Stimulated activated CD8-positive, alpha-beta memory T cell treated with anti-CD3 and anti-CD28 coated beads, Interleukin-15, amount 100 ng/mL, for 24 hours (primary cell): Measurements from ENCODE around the gene RBM20.

ENCODE experiments used
- DNase-seq: peaks from one replicate; pipeline ENCODE4 v3.0.0-alpha.2; 2020; ENCODE audit warnings: low read depth

RBM20 gene

DNA sequence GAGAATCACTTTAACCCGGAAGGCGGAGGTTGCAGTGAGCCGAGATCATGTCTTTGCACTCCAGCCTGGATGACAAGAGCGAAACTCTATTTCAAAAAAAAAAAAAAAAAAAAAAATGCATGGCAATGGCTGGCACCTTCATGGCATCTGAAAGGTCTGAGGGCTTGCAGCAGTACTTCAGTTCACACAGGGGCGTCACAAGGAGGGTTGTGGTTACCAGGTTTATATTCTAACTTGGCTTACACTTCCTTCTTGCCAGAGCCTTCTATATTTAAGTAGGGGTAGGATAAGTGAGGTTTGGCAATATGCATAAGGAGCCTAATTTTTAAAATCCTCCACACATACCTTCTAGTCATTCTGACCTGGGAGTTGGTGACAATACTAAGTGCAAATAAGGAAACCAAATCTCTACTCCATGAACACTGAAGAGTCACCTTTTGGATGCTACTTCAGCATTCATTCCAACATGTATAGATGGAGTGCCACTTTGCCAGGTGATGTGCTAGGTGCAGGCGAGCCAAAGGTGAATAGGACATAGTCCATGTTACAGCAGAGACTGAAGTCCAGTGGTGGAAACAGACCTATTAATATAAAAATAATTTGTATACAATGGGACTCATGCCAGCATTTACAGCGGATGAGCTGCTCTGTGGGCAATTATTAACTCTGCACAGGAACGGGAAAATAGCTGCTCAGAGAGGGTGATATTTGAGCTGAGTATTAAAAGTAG is 169.8 kb downstream of the RBM20 start:
- no peak for DNase-seq

DNA sequence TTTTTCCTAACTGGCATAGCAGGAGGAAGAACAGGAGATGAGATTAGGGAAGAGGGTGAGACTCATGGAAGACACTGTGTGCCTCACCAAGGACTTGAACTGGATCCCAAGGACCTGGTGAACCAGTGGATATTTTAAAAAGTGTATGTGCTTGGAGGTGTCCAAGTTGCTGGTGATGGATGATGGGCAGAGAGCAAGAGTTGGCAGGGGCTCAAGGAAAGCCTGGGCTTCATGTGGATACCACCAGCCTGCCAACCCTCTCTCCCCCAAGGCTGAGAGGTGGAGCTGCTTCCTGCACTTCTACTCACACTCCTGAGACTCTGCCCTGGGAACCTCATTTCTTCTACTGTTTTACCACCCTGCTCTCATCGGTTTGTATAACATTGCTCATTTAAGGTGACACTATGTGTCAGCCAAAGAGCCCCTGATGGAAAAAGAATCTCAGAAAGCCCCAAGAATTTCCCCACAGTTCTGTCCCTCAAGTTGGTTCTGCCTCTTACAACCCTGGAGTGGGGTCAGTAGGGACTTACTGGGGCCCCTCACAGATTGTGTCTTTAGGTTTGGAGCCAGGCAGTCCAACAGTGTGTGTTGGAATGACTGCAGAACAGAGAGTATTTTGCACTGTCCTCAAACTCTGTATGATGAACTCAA is 171.3 kb downstream of the RBM20 start:
- no peak for DNase-seq

DNA sequence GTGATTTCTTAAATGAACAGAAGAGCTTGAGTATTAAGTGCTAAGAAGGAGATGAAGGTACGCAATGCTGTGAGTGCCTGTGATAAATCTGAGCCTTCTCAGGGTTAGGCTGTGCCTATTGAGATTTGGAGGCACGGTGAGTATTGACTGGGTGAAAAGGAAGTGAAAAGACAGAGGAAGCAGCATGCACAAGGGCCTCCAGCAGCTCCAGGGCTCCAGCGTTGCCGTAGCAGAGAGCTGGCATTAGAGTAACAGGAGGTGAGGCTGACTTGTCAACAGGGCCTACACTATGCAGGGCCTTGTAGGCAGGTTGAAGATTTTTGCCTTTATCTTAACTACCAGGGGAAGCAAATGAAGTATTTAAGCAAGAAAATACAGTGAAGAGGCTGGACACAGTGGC is 173.5 kb downstream of the RBM20 start:
- no peak for DNase-seq

DNA sequence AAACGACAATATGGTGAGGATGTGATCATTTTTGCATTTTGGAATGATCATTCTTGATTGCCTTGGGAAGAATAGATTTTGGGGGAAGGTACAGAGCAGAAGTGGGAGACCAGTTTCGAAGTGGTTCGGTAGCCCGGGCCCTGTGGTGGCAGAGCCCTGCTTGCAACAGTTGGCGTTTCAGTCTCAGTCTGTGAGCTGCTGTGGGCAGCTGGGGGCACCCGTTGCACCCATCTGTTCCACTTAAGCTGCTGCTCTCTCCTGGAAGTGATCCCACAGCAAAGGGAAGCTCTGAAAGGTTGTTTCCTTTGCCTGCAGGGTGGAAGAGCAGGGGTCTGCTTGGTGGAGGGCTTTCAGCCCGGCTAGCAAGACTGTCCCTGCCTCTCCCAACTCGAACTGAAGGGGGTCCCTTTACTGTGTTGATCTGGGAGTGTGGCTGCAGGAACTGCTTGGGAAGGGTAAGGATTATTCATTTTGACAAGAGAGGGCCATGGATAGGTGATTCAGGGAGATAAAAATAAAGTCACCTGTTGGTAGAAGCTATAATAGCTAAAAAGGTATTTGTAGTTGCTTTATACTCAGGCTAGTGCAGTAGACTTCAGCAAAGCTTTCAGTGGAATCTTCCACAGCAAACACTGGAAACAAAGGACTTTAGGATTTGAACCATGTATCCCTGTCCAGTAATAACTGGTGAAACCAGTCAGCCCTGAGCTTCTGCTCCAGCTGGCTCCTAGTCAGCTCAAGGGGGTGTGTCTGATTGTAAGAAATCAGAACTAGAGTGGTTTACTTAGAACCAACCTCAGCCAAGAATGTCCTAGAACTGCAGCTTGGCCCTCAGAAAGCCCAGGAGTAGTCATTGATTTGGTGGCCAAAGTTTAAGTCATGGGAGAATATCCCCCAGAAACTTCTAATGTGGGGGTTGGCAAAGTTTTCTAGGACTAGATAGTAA is 174.4 kb downstream of the RBM20 start:
- DNase-seq: no peak

DNA sequence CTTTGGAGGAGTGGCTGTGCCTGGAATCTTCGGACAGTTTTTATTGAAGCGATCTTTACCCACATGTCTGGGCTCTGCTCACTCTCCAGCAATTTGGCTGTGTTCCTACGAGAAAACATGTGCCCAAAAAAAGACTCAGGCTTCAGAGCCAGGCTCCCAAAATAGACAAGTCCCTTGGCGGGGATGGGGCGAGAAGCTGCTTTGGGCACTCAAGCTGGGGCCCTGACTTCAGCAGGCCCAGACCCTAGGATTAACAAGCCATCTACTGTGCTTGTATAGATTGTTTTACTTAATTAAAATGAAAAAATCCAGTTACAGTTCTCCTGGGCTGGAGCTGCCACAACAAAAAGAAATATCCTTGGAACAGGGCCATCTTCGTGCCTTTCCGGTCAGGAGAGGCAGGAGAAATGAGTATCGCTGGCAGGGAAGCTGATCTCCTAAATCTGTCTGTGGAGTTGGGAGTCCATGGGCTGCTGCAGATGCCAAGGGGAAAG is 176.2 kb downstream of the RBM20 start:
- DNase-seq: no peak

DNA sequence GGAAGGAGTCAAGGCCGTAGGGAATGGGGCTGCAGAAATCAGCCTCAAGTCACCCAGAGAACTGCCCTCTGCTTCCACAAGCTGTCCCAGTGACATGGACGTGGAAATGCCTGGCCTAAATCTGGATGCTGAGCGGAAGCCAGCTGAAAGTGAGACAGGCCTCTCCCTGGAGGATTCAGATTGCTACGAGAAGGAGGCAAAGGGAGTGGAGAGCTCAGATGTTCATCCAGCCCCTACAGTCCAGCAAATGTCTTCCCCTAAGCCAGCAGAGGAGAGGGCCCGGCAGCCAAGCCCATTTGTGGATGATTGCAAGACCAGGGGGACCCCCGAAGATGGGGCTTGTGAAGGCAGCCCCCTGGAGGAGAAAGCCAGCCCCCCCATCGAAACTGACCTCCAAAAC is 177.4 kb downstream of the RBM20 start:
- DNase-seq: no peak

DNA sequence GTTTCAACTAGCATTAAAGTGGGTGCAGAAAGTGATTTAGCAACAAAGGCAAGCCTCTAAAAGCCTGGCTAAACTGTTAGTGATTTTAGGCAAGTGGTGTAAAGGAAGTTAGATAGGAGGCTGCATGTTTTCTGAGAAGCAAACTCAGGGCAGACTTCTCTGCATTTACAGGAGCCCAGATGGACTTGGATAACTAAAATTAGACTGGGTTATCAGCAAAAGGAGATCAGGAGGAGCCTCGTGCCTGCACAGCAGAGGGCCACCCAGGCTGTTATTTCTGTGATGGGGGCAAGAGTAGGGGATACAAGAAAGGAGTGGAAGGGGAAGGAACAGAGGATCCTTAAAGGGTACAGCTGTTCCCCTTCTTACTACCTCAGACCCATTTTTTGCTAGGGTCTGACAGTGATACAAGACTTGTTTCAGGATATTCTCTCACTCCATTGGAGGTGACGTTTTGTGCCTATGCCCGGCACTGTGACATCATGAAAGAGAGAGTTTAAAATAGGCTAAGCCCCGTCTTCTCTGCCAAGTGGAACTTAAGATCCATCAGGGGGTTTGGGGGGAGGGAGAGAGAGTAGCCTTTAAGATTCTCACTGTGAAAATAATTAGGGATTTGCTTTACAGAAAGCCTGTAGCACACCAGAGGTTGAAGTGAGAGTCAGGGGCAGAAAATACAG is 178.0 kb downstream of the RBM20 start:
- no peak for DNase-seq

DNA sequence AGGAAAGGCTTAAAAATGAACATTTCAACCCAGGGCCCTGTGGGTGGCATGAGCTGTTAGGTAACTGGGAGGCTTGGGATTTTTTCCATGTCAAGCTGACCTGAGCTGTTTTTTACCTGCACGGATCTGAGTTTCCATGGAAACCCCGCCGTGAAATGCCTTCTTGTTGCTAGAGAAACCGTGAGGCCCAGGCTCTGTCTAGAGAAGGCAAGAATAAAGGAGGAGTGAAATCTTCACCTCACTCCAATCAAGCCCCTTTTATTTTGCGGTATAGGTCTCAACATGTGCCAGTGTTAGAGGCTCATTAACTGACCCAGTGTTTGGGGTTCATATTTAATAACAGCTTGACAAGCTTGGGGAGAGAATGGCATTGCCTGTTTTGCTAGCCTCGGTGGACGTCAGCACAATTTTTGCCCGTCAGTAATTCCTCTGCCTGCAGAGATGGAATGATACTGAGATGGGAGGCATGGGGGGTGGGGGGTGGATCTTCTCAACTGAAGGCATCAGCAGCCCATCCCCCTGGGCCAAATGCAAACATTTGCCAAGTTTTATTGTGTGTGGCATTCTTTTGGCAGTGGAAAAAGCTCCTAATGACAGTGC is 178.7 kb downstream of the RBM20 start:
- DNase-seq: no peak

DNA sequence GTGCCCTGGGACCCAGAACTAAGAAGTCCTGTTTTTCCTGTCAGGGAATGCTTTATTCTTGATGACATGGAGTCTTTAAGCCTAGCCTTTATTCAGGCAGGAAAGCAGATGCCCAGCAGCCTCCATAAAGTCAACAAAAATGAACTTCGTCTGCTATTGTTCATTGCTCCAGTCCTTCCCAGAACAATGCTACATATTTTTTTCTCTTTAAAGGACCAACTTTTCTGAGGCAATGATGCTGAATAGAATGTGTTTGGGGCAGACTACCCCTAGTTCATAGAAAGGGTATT is 180.0 kb downstream of the RBM20 start:
- DNase-seq: no peak

DNA sequence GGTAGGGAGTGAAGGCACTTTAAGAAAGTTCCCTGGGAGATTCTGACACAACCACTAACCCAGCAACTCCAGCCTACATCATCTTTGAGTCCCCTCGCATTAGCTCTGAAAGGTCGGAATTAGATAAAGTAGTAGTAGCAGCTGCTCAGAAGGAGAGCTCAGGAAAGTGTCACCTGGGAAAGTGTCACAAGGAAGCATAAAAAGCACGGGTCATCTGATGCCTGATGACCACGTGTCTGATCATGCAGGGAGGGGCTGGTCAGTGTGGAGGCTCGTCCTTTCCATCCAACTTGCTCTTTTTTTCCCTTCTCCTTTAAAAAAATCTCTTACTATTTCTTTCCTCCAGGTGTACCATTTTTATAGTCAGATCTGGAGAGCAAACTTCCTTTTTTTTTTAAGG is 180.5 kb downstream of the RBM20 start:
- DNase-seq: no peak

DNA sequence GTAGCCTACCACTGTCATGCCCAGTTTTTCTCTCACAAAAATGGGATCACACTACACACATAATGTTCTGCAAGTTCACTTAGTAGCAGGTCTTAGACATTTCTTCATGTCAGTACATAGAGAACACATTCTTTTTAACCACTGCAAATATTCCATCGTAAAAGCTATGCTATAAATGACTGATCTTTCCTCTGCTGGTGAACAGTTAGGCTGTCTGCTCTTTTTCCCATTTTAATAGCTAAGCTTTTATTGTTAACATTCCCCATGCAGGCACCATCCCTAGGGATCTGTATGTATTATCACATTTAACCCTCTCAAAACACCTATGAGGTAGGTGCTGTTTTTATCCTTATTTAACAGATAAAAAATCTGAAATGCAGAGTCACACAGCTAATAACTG is 181.4 kb downstream of the RBM20 start:
- DNase-seq: no peak

DNA sequence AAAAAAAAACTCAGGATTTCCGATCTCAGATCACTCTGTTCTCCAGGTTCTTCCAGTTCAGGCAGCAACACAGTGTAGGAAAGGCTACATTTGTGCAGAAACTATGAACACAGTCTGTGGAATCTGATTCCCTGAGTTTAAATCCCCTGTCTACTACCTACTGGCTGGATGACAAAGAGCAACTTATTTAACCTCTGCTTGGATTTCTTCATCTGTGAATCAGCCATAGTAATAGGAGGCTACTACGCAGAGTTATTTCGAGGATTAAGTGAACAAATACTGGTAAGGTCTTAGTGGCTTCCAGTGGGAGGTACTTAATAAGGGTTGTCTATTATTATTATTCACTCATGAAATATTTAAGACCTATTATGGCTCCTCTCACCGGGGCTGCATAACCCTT is 183.3 kb downstream of the RBM20 start:
- DNase-seq: no peak

DNA sequence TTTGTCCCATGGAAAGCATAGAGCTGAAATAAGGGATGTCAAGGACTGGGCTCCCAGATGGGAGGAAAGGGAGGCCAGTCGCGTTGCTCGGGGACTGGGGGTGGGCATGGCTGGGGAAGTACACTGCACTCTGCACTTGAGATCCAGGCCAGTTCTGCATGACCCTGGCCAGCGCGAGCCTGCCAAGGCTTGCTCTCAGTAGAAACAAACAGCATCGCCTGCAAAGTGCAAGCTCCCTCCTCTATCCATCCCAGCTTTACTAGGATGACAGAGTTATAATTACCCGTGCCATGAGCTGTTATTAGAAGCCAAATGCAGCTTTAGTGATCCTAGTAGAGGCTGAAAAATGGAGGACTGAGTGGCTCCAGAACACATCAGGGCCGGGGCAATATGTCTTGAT is 183.7 kb downstream of the RBM20 start:
- no peak for DNase-seq

DNA sequence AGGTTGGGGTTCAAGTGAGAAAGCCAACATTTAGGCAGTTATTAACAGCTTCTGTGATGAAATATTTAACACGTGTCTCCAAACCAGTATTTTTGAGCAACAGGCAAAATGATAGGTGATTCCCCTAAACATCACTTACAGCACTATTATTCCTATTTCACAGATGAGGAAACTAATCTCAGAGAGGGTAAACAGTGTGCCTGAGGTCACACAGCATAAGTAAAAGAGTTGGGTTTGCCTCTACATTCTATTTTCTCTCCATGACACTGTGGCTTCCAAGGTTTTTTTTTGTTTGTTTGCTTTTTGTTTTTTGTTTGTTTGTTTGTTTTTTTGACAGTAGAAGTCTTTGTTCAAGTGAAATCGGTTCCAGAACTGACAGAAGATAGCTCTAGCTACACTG is 184.4 kb downstream of the RBM20 start:
- DNase-seq: no peak

DNA sequence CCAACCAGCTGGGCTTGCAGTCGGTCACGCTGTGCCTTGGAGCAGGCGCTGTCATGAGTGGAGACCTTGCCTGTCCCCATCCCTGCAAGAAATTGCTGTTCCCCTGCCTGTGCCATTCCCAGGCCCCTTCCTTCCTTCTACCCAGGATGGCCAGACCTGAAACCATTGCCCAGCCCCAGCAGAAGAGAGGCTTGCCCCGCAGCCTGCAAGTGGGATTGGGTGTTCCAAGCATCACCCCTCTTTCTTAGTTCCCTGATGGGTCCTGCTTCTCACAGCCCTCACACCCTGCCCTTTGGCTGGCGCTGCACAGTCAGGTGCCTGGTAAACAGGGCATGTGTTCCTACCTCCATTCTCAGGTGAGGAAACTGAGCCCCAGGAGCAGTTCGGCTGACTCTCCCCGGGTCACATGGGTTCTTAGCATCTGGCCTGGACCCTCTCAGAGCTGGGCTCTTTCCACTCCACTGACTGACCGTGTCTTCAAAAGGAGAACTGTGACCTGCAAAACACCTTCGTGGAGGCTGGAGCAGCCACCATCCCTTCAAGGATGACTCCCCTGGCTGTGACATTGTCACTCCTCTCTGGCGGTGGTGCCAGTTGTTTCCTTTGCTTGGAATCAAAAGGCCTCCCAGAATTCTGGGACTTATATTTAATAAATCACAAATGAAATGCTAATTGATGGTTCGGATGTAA is 185.7 kb downstream of the RBM20 start:
- DNase-seq: no peak

DNA sequence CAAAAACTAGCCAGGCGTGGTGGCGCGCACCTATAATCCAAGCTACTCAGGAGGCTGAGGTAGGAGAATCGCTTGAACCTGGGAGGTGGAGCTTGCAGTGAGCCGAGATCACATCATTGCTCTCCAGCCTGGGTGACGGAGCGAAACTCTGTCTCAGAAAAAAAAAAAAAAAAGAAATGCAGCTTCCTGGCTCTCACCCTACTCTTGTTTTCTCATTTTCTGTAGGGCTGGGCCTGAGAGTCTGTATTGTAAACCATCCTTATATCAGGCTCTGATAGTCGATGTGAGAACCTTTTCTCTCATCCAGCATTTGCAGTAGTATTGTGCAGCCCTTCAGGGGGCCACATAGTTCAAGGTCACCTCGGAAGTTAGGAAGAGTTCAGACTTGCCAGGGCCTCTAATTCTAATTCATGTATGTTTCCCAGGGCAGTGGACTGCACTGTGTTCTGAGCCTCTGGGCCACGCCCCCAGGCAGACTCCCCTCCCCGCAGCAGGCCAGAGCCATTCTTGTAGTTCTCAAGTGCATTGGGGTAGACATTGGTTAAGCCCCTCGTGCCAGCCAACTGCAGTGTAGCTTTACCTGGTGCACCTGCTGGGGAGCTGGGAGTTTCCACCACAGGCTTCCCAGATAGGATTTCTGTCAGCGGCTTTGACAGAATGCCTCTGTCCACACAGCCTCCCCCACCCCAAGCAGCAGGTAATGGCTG is 189.3 kb downstream of the RBM20 start:
- DNase-seq: no peak

DNA sequence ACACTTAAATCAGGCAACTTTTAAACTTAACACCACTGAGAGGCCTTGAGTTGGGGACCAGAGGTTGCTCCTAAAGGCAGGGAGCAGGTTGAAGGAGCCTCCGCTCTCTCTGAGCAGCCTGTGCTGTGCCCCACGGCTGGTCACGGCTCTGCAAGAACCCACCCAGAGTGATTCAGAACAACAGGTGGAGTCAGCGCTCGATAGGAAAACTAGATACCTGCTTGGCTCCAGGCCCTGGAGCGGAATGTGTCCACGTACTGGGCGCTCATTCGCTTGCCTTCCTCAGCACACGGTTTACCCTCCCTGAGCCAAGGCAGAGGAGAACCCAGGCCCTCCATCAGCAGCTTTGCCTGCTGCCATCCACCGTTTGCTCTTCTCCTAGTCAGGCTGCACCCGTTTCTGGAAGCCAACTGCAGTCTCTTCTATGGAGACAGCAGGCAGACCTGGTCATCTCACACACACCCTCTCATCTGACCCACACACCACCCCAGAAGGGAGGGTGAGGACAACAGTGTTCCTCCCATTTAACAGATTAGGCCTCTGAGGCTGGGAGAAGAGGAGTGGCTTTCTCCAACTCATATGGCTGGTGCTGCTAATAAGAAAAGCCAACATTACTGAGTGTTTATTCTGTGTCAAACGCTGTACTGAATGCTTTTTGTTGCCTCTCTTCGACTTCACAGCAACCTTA is 189.9 kb downstream of the RBM20 start:
- DNase-seq: no peak

DNA sequence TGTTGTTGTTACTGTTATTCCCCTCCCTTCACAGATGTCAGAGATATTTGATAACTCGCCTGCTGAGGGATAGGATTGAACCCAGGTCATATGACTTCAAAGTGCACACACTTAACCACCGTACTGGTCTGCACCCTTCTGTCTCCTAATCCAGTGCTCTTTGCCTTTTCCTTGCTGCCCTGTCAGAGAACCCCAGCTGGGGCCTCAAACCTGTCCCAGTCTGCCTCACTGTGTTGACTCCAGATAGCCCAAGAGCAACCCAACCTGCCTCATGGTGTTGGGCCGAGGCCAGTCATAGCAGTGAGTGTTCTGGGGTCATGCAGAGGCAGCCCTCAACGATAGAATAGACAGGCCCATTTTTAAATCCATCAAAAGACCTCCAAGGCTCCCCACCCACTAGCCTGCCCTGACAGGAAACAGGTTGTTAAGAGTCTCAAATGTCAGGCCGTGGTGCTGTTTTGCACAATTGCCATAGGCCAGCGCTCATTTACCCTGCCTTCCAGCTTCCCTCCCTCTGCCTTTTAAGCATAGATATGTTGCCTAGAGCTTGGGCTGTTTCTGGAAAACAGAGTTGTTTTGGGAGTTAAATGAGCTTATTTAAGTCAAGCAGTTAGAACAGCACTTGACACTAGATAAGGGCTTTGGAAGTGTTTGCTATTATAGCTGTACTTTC is 190.6 kb downstream of the RBM20 start:
- DNase-seq: no peak

DNA sequence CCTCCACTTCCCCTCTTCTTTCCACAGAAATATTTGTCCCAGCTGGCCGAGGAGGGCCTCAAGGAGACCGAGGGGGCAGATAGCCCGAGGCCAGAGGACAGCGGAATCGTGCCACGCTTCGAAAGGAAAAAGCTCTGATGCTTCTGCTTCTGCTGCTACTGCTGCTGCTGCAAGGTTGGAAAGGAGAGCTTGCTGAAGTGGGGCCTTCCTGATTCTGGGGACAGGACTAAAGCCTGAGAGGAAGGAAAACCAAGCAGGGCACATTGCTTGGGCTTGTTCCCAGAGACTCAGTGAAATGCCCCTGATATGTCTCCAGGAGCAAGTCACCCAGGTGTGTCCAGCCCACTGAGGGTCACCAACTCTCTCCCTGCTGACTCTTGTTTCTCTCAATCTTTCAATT is 191.7 kb downstream of the RBM20 start:
- no peak for DNase-seq

DNA sequence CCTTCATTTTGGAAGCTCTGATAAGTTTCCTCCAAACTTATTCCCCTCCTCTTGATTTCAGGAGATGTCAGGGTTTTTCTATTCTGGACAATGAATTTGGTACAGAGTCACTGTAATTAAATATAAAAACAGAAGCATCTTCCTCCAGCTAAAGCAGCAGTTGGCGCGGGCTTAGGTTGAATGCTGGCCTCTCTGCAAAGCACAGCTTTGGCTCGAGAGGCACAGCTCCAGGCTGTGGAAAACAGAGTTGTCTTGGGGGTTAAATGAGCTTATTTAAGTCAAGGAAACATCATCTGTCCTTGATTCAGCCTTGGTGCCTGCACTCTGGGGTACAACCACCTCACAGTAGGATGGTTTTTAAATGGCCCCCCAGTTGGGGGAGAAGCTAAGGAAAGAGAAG is 192.6 kb downstream of the RBM20 start:
- no peak for DNase-seq
